Ovary (tissue), 9 donors: ENCODE results near the gene FBXL13. TPM values are rescaled to one million over a fixed set of nuclear protein-coding genes. Genes with fewer than 3 reads are reported as not detected.
"Not testable (repeated sequence)": the region's sequence is repeated elsewhere in the genome, so short reads cannot be mapped to it uniquely, and the experiment has no call there.

Source experiments
- DNase-seq, 5 donors: peaks; one replicate each; pipeline ENCODE4 v3.0.0-alpha.2; 2019 to 2020
- H3K27ac ChIP-seq, 2 donors: fragments of 200-600 bp; one replicate each; pipeline versions ENCODE4 v1.5.1 to v1.8.0; 2019 to 2022
- H3K27me3 ChIP-seq: fragments of 200-600 bp; one replicate; pipeline ENCODE4 v1.8.0; 2022
- H3K36me3 ChIP-seq: fragments of 200-600 bp; sonication (generic); one replicate; pipeline ENCODE4 v1.5.1; 2019
- H3K4me1 ChIP-seq: one replicate; pipeline ENCODE4 v1.8.1; 2013; ENCODE audit warnings: mild to moderate bottlenecking, moderate library complexity; ENCODE audit not compliant: insufficient read depth
- H3K4me3 ChIP-seq: fragments of 200-600 bp; sonication (generic); one replicate; pipeline ENCODE4 v1.5.1; 2017
- H3K9me3 ChIP-seq, 2 donors: fragments of 200-600 bp in 1 of 2; sonication (generic) in 1 of 2; one replicate each; pipeline versions ENCODE4 v1.5.1 to v1.8.1; 2013 to 2019; ENCODE audit warnings: mild to moderate bottlenecking in 1 of 2, moderate library complexity in 1 of 2
- EP300 ChIP-seq: sonication (generic); formaldehyde crosslinking; IDR thresholded peaks from one replicate; pipeline ENCODE4 v1.6.1; 2017; ENCODE audit warnings: antibody characterized with exemption
- POLR2A ChIP-seq: fragments of 450-650 bp; IDR thresholded peaks from one replicate; pipeline ENCODE4 v1.6.1; 2017; ENCODE audit warnings: antibody characterized with exemption, mild to moderate bottlenecking, moderate library complexity
- WGBS, 3 donors: extraction: QIAGEN DNeasy Blood & Tissue Kit in 1 of 3; methylation state at CpG; one replicate each; pipeline versions ENCODE4 v1.1.5 to v1.1.7; 2013 to 2017; 5-methylcytosine and 5-hydroxymethylcytosine counted together
- intact Hi-C, 4 donors: fragments of 100-400 bp; cut with DNase I; formaldehyde crosslinking; loops; one replicate each; pipeline versions ENCODE4 v1.11.0 to v1.15.1; 2022 to 2023
- polyA plus RNA-seq, 2 donors: library from polyadenylated mRNA; stranded (reverse); fragments of 200-250 nt in 1 of 2; fragments of 350-450 nt in 1 of 2; fragmentation: Illumina TruSeq in 1 of 2; extraction: RNeasy Lipid Tissue Mini Kit (QIAGEN cat#74804) in 1 of 2; gene quantifications; one replicate each; pipeline ENCODE4 v1.2.3, GENCODE V29; 2013 to 2014
- total RNA-seq, 7 donors: library from RNA; depleted of rRNA in 2 of 7; stranded (reverse); fragments of >200 nt in 2 of 7; fragmentation: NEBNext Ultra II Directional in 3 of 7; extraction: Animal tissue kit (Norgen Biotek cat#: 25700) in 3 of 7; gene quantifications; one replicate each; pipeline versions ENCODE4 v1.1.0 to v1.2.4, GENCODE V29; 2016 to 2023
- donor health status: DM: no; HTN: no; CAD: no; lungs with moderate emphysema.
- donor health status: DM: no; HTN: no; CAD: no.
- donor health status: Bipolar disorder and iron deficiency.
- donor health status: DM: yes; HTN: yes; CAD: no.
- donor health status: DM: no; HTN: no; CAD: no.
- donor health status: DM: yes; HTN: yes; CAD: no.

FBXL13 gene
- total and polyA plus RNA-seq, 9 donors = 1.1 to 13.3 (median 6.0) TPM

DNA sequence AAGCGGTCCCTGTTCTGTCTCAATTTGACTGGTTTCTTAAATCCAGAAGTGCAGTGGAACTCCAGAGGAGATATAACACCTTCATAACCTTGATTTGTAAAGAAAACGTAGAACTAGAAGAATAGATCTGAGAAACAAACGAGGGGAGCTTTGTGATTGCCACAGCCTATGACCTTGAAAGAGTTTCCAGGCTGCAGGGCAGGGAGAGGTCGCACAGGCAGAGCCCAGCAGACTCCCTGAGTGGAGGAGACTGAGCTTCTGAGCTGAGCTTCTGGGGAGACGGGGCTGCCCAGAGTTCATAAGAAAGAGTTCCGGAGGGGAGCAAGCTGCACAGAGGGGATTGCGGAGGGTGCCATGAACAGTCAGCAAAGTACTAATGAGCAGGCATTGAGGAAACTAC is 268.0 kb downstream of the FBXL13 start:
- DNase-seq = no peak
- 66 to 77% (median 70%) methylated on average over 7 of the region's 7 CpGs for WGBS, 3 donors
- intact Hi-C loops = no loop called here
- H3K4me1 ChIP-seq = peaks cover 2% of the 10 kb centered on the region
- H3K9me3 ChIP-seq = no peaks in the 10 kb centered on the region
- no peaks in the 10 kb centered on the region for H3K27me3 ChIP-seq
- no peaks in the 10 kb centered on the region for H3K36me3 ChIP-seq
- no peak overlapping the region for H3K4me3 ChIP-seq
- H3K27ac ChIP-seq = no peak overlapping the region
- TF ChIP-seq EP300 (no peak), POLR2A (no peak)

DNA sequence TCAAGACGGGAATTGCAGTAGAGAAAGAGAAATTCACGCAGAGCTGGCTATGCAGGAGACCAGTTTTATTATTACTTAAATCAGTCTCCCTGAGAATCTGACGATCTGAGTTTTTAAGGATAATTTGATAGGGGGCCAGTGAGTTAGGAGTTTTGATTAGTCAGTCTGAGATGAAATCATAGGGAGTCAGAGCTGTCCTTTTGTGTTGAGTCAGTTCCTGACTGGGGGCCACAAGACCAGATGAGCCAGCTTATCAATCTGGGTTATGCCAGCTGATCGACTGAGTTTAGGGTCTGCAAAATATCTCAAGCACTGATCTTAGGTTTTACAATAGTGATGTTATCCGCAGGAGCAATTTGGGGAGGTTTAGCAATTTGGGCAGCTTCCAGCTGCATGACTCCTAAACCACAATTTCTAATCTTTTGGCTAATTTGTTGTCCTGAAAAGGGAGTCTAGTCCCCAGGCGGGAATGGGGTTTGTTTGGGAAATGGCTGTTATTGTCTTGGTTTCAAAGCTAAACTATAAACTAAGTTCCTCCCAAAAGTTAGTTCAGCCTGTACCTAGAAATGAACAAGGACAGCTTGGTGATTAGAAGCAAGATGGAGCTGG is 278.5 kb downstream of the FBXL13 start:
- DNase-seq, H3K9me3 ChIP-seq, H3K27ac ChIP-seq, H3K27me3 ChIP-seq, intact Hi-C loops, H3K4me3 ChIP-seq, H3K4me1 ChIP-seq, H3K36me3 ChIP-seq: not testable (repeated sequence)
- WGBS, 3 donors = 81 to 92% (median 88%) methylated on average over 2 to 4 of the region's 6 CpGs

DNA sequence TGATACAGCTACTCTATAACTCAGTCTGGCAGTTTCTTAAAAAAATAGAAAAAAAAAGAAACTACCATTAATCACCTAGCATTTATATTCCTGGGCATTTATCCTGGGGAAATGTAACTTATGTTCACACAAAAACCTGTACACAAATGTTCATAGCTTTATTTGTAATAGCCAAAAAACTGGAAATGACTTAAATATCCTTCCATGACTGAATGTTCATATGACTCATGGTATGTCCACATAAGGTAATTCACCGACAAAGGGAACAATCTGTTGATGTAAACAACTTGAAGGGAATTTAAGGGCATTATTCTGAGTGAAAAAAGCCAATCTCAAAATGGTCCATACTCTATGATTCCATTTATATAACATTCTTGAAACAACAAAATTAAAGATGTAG is 280.0 kb downstream of the FBXL13 start:
- H3K9me3 ChIP-seq, H3K36me3 ChIP-seq, intact Hi-C loops, H3K4me1 ChIP-seq, DNase-seq, H3K27ac ChIP-seq, H3K4me3 ChIP-seq, H3K27me3 ChIP-seq: not testable (repeated sequence)
- WGBS, 3 donors = 80 to 90% (median 85%) methylated on average over 1 of the region's 1 CpG

DNA sequence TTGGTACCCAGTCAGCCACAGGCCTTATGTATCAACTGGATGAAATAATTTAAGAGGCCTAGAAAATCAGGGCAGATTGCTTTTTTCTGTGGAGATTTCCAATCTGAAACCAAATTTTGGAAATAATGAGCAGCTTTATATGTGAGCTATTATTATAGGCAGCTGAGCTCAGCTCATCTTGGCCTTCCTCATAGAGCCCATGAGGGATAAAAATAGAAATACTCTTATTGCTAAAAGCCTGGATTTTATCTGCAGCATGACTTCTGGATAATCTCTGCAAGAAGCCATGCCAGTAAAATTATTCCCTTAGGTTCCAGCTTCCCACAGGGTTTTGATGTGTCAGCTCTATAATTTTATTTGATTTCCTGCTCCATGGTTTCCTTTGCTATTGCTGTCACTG is 282.8 kb downstream of the FBXL13 start:
- H3K4me3 ChIP-seq, H3K27me3 ChIP-seq, H3K27ac ChIP-seq, H3K9me3 ChIP-seq, intact Hi-C loops, DNase-seq, H3K36me3 ChIP-seq, H3K4me1 ChIP-seq: not testable (repeated sequence)

DNA sequence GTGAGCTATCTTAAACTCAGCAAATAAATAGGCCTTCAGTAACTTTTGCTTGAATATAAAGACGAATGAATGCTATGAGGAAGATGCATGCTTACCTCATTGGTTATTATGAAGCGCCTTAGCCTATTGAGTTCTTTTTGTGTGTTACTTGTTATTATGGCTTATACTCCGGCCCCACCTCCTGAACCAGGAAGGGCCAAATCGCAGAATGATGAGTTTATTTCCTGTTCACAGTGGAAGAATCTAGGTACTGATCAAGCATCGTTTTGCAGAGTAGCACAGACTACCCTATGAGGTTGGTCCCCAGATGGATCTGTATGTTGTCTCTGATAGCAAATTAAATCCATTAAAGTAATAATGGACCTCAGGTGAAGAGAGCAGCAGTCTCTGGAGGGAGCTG is 283.2 kb downstream of the FBXL13 start:
- H3K27ac ChIP-seq, H3K4me3 ChIP-seq, H3K36me3 ChIP-seq, intact Hi-C loops, DNase-seq, H3K4me1 ChIP-seq, H3K9me3 ChIP-seq, H3K27me3 ChIP-seq: not testable (repeated sequence)
- whole genome bisulfite sequencing, 3 donors = 85 to 91% (median 86%) methylated on average over 5 of the region's 5 CpGs

DNA sequence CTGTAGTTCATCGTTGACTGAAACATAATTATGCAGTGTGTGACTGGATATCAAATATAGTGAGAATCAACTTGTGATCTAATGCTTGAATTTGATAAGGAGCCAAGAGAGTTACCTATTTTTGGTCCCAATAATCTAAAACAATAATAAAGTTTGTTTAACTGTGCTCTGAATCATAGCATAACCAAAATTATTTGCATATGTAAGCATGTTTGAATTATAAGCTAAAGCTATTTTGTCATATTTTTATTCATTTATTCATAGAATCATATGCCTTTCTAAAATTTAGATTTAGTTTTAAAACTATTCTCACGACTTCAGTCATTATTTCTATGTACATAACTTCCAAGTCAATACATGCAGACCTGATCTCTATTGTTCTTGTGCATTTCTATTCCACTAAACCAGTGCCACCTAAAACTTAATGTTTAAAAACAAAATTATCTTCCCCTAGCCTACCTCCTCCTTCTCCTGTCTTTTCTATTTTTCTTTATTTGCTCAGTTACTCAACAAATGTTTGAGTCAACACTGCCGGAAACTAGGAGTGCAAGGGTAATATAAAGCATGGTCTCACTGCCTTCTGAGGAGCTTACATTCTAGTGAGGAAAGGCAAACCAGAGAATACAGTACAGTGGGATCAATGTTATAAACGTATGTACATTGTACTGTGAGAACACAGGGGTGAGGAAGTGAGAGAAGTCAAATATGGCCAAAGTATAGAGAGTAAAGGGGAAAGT is 284.1 kb downstream of the FBXL13 start:
- H3K4me3 ChIP-seq, H3K4me1 ChIP-seq, DNase-seq, H3K36me3 ChIP-seq, H3K27ac ChIP-seq, H3K27me3 ChIP-seq, H3K9me3 ChIP-seq, intact Hi-C loops: not testable (repeated sequence)
- 96 to 98% (median 97%) methylated on average over 4 of the region's 4 CpGs for WGBS, 3 donors

DNA sequence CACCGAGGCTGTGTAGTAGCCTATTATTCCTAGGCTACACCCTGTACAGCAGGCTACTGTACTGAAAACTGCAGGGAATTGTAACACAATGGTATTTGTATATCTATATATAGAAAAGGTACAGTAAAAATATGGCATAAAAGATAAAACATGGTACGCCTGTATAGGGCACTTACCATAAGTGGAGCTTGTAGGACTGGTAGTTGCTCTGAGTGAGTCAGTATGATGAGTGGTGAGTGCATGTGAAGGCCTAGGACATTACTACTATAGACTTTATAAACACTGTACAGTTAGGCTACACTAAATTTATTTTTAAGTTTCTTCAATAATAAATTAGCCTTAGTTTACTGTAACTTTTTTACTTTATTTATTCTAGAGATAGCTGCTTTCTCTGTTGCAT is 285.8 kb downstream of the FBXL13 start:
- H3K9me3 ChIP-seq, intact Hi-C loops, DNase-seq, H3K36me3 ChIP-seq, H3K27ac ChIP-seq, H3K27me3 ChIP-seq, H3K4me1 ChIP-seq, H3K4me3 ChIP-seq: not testable (repeated sequence)
- WGBS, 3 donors = 96 to 99% (median 97%) methylated on average over 2 of the region's 2 CpGs

DNA sequence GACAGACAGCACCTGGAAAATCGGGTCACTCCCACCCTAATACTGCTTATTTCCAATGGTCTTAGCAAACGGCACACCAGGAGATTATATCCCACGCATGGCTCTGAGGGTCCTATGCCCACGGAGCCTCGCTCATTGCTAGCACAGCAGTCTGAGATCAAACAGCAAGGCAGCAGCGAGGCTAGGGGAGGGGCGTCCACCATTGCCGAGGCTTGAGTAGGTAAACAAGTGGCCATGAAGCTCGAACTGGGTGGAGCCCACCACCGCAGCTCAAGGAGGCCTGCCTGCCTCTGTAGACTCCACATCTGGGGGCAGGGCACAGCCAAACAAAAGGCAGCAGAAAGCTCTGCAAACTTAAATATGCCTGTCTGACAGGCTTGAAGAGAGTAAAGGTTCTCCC is 293.7 kb downstream of the FBXL13 start:
- H3K4me1 ChIP-seq, H3K36me3 ChIP-seq, H3K27ac ChIP-seq, H3K4me3 ChIP-seq, DNase-seq, H3K27me3 ChIP-seq, H3K9me3 ChIP-seq, intact Hi-C loops: not testable (repeated sequence)
- 97 to 98% (median 98%) methylated on average over 10 of the region's 10 CpGs for WGBS, 3 donors

DNA sequence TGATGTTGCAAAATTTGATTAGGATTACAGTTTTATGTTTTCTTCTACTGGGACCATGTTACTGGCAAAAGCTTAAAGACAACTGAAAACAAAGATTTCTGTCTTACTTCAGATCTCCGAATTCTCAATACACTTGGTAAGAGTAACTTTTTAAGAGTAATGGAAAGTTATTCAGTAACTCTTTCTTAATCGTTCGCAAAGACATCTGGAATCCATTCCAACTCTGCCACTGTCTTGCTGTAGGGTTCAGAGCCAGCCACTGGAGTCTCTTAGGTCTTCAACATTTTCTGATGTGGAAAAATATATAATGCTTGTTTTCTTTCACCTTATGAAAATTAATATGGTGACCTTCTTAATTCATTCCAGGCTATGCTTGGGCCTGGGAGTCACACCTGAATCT is 295.9 kb downstream of the FBXL13 start:
- H3K9me3 ChIP-seq, H3K36me3 ChIP-seq, H3K4me3 ChIP-seq, intact Hi-C loops, H3K27me3 ChIP-seq, DNase-seq, H3K4me1 ChIP-seq, H3K27ac ChIP-seq: not testable (repeated sequence)
- WGBS, 3 donors = 51 to 85% (median 78%) methylated on average over 3 of the region's 3 CpGs

DNA sequence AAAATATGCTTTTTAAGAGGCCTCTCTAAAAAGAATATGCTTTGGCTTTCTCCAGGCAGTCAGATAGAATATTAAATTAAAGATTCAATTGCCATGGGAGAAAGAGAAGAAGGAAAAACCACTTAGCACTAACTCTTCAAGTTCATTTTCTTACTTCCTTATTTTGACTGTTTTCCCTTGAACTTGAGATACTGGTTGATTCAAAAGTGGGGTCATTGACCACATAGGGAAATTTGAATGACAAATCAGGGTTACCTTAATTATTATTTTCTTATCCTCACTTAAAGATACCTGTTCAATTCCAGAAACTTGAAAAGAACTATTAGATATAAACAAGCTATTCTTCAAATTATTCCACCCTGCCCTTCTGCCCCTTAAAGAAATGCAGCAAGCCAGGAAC is 298.4 kb downstream of the FBXL13 start:
- H3K9me3 ChIP-seq, H3K36me3 ChIP-seq, H3K4me3 ChIP-seq, intact Hi-C loops, H3K4me1 ChIP-seq, DNase-seq, H3K27ac ChIP-seq, H3K27me3 ChIP-seq: not testable (repeated sequence)

DNA sequence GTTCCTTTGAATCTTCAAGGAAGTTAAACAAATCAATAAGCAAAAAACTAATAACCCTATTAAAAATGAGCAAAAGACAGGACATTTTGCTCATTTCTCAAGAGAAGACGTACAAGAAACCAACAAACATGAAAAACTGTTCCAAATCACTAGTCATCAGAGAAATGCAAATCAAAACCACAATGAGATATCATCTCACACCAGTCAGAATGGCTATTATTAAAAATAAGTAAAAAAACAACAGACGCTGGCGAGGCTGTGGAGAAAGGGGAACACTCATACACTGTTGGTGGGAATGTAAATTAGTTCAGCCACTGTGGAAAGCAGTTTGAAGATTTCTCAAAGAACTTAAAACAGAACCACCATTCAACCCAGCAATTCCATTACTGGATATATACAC is 304.1 kb downstream of the FBXL13 start:
- H3K36me3 ChIP-seq, H3K27ac ChIP-seq, H3K4me1 ChIP-seq, H3K9me3 ChIP-seq, H3K4me3 ChIP-seq, H3K27me3 ChIP-seq, DNase-seq, intact Hi-C loops: not testable (repeated sequence)
- 93 to 99% (median 98%) methylated on average over 3 of the region's 3 CpGs for WGBS, 3 donors

DNA sequence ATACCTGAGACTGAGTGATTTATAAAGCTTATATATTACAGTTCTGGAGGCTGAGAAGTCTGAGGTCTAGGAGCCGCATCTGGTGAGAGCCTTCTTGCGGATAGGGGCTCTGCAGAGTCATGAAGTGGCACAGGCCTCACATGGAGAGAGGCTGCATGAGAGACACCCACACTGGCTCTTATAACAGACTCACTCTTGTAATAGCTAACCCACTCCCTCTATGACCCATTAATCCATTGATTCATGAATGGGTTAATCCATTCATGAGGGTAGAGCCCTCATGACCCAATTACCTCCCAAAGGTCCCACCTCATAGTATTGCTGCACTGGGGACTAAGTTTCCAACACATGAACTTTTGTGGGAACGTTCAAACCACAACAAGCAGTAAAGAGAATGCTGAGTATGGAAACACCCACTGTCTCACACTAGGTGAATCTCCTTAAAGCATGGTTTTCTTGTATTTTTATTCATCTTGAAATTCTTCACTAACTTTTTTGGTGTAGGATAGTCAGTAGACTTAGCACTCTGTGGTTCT is 304.9 kb downstream of the FBXL13 start:
- not testable (repeated sequence) for H3K4me3 ChIP-seq, H3K4me1 ChIP-seq, H3K9me3 ChIP-seq, H3K36me3 ChIP-seq, H3K27ac ChIP-seq, DNase-seq, H3K27me3 ChIP-seq
- intact Hi-C loops = loop anchor here in 1 of 4 donors (10.0 kb wide), 1 partner anchor 295 kb away; no protein-coding TSS in a partner anchor
- WGBS, 3 donors = 81 to 99% (median 86%) methylated on average over 1 to 3 of the region's 3 CpGs
